IPS-18a (cell line): ENCODE measurements around the gene HMGCL.
A peak's percentile ranks its signal among the peaks of the same experiment; 100 is the strongest.
"Not testable (repeated sequence)": the region's sequence is repeated elsewhere in the genome, so short reads cannot be mapped to it uniquely, and the experiment has no call there.

Source experiments
- H3K27ac ChIP-seq: one replicate; pipeline ENCODE4 v1.5.1; 2013; ENCODE audit warnings: low read length
- H3K27me3 ChIP-seq: one replicate; pipeline ENCODE4 v1.6.1; 2013; ENCODE audit warnings: mild to moderate bottlenecking, low read length; ENCODE audit not compliant: control insufficient read depth, insufficient read depth
- H3K36me3 ChIP-seq: one replicate; pipeline ENCODE4 v1.6.1; 2013; ENCODE audit warnings: low read depth, low read length; ENCODE audit not compliant: control insufficient read depth
- H3K4me1 ChIP-seq: one replicate; pipeline ENCODE4 v1.6.1; 2013; ENCODE audit warnings: low read depth, low read length; ENCODE audit not compliant: control insufficient read depth
- H3K4me3 ChIP-seq: one replicate; pipeline ENCODE4 v1.5.1; 2013; ENCODE audit warnings: low read length
- H3K9ac ChIP-seq: one replicate; pipeline ENCODE4 v1.6.1; 2013; ENCODE audit warnings: mild to moderate bottlenecking, low read length, moderate library complexity
- H3K9me3 ChIP-seq: one replicate; pipeline ENCODE4 v1.6.1; 2013; ENCODE audit warnings: low read depth, low read length; ENCODE audit not compliant: control insufficient read depth

Gene HMGCL

DNA sequence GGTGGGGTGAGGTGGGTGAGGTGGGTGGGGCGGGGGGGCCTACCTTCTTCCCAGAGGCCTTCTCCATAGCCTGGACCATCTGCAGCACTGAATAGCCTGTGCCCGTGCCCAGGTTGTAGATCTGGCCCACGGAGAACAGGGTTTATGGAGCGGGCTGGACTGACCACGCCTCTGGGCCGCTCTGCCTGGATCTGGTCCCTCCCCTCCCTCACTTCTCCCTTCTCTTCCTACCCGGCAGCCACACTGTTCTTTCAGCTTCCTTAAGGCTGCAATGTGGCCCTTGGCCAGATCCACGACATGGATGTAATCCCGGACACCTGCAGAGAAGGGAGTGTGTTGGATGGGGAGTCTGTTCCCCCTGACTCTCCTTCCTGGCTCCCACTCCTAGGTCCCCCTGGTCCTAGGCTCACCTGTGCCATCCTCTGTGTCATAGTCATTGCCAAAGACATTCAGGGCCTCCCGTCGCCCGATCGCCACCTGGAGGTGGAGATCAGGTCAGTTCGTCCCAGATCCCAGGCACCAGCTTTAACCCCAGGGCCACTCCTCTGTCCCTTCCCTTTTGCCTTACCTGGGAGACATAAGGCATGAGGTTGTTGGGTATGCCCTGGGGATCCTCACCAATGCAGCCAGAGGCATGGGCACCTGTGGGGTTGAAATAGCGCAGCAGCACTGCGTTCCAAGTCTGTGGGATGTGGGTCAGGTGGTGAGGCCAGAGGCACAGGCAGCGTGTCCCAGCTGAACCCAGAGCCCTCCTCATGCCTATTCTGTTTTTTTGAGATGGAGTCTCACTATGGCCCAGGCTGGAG lies 28.6 kb downstream of the HMGCL start:
- H3K9ac ChIP-seq = no peak overlapping the region
- no peak overlapping the region for H3K4me3 ChIP-seq
- peaks cover 7% of the 10 kb centered on the region for H3K27me3 ChIP-seq
- H3K4me1 ChIP-seq = peaks cover 9% of the 10 kb centered on the region
- no peaks in the 10 kb centered on the region for H3K9me3 ChIP-seq
- H3K27ac ChIP-seq = no peak overlapping the region
- peaks cover 29% of the 10 kb centered on the region for H3K36me3 ChIP-seq

DNA sequence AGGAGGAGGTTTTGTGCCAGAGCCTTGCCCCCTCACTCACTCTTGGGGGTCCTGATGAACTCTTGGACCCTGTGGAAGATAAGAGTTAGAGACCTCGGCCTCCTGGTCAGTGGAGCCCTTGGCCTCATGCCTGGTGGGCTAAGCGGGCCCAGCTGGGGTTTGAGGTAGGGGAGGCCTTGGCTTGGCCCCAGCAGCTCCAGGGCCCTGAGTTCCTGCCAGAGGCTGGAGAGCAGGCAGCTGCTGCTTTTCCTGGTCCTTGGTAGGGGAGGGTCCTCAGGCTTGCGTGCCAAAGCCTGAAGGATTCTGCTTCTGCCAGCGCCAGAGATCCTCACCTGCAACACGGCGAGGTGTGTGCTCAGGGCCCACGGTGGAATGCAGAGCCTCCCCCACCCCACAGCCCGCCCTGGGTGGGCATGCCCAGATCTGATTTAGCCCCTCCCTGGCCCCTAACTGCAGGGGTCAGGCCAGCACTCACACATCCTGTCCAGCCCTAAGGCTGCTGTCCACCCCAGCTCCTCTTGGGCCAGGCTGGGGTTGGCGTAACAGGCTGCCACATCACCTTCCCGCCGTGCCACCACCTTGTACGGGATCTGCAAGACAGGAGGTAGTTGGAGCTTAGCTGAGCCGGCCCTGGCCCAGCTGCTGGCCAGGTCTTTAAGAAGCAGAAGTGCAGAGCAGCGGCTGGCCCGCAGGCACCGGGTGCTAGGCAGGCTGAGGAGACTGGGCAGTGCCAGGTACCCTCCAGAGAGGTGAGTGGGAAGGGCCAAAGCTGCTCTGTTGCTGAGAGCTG lies 29.4 kb downstream of the HMGCL start:
- no peaks in the 10 kb centered on the region for H3K27me3 ChIP-seq
- H3K27ac ChIP-seq = no peak overlapping the region
- peaks cover 9% of the 10 kb centered on the region for H3K4me1 ChIP-seq
- peaks cover 29% of the 10 kb centered on the region for H3K36me3 ChIP-seq
- no peaks in the 10 kb centered on the region for H3K9me3 ChIP-seq
- no peak overlapping the region for H3K9ac ChIP-seq
- H3K4me3 ChIP-seq = no peak overlapping the region

- H3K27ac ChIP-seq, H3K9ac ChIP-seq, H3K27me3 ChIP-seq, H3K9me3 ChIP-seq, H3K4me3 ChIP-seq: not testable (repeated sequence)
- H3K36me3 ChIP-seq = peaks cover 29% of the 10 kb centered on the region
- H3K4me1 ChIP-seq = peaks cover 12% of the 10 kb centered on the region
These were observed 30.5 kb downstream of the HMGCL start for GRCh38 chr1:23794732-23795182.

GRCh38 chr1:23793861-23794731 lies 31.1 kb downstream of the HMGCL start:
- Histone ChIP-seq H3K9ac (no peak overlapping the region), H3K27me3 (no peaks in the 10 kb centered on the region), H3K4me3 (no peak overlapping the region)

GRCh38 chr1:23793018-23793781 lies 32.0 kb downstream of the HMGCL start:
- Histone ChIP-seq H3K9me3 (no peaks in the 10 kb centered on the region), H3K9ac (no peak overlapping the region), H3K4me3 (no peak overlapping the region), H3K27me3 (no peaks in the 10 kb centered on the region), H3K36me3 (peaks cover 26% of the 10 kb centered on the region), H3K4me1 (peaks cover 3% of the 10 kb centered on the region), H3K27ac (no peak overlapping the region)

More at GRCh38 chr1:23793861-23794731, 31.1 kb downstream of the HMGCL start:
- peaks cover 6% of the 10 kb centered on the region for H3K4me1 ChIP-seq
- H3K9me3 ChIP-seq = no peaks in the 10 kb centered on the region
- peaks cover 29% of the 10 kb centered on the region for H3K36me3 ChIP-seq
- H3K27ac ChIP-seq = no peak overlapping the region

- peaks cover 3% of the 10 kb centered on the region for H3K4me1 ChIP-seq
- H3K27ac ChIP-seq = no peak overlapping the region
- H3K9me3 ChIP-seq = no peaks in the 10 kb centered on the region
- H3K4me3 ChIP-seq = peak overlapping the region; percentile 80
- no peaks in the 10 kb centered on the region for H3K27me3 ChIP-seq
- H3K36me3 ChIP-seq = peaks cover 27% of the 10 kb centered on the region
- peak overlapping the region; percentile 60 for H3K9ac ChIP-seq
These were observed 32.9 kb downstream of the HMGCL start for GRCh38 chr1:23792151-23792945.

- Histone ChIP-seq H3K9me3 (no peaks in the 10 kb centered on the region), H3K4me1 (peaks cover 3% of the 10 kb centered on the region), H3K4me3 (peak overlapping the region; percentile 80), H3K27ac (no peak overlapping the region), H3K27me3 (no peaks in the 10 kb centered on the region), H3K9ac (peak overlapping the region; percentile 60), H3K36me3 (peaks cover 34% of the 10 kb centered on the region)
These were observed 33.6 kb downstream of the HMGCL start for GRCh38 chr1:23791516-23792047.

GRCh38 chr1:23790696-23791515 lies 34.3 kb downstream of the HMGCL start, which contains the start of gene LYPLA2:
TSS of gene LYPLA2 (plus strand) at chr1:23791145. CDS start at chr1:23792683, 1,538 bp downstream.
- H3K27me3 ChIP-seq = no peaks in the 10 kb centered on the region
- peak within 1 kb of the TSS; percentile 80 for H3K4me3 ChIP-seq
- H3K4me1 ChIP-seq = peaks cover 3% of the 10 kb centered on the region
- H3K9me3 ChIP-seq = no peaks in the 10 kb centered on the region
- H3K9ac ChIP-seq = peak within 1 kb of the TSS; percentile 60
- H3K27ac ChIP-seq = peak within 1 kb of the TSS; percentile 43
- peaks cover 36% of the 10 kb centered on the region for H3K36me3 ChIP-seq

DNA sequence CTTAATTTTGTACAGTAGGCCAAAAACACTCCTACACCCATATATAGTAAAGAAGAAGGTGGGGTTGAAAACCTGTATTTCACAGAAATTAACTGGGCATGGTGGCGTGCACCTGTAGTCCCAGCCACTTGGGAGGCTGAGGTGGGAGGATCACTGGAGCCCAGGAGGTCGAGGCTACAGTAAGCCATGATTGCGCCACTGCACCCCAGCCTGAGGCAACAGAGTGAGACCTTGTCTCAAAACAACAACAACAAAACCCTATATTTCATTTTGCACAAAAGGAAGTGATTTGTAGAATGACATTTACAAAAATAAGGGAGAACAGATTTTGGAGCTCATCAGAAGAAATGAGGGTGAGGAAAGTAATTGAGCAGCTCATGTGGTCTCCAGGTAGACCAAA lies 36.5 kb downstream of the HMGCL start:
- H3K9ac ChIP-seq = no peak overlapping the region

More for the DNA sequence above, 36.5 kb downstream of the HMGCL start:
- H3K36me3 ChIP-seq = peaks cover 43% of the 10 kb centered on the region
- H3K27ac ChIP-seq = no peak overlapping the region
- H3K9me3 ChIP-seq = no peaks in the 10 kb centered on the region
- no peaks in the 10 kb centered on the region for H3K27me3 ChIP-seq
- H3K4me1 ChIP-seq = peaks cover 3% of the 10 kb centered on the region
- H3K4me3 ChIP-seq = no peak overlapping the region
